OCI-M2 (cell line): ENCODE results near the gene MAPKAPK5.
"Not testable (repeated sequence)": the region's sequence is repeated elsewhere in the genome, so short reads cannot be mapped to it uniquely, and the experiment has no call there.

Experiments
- DNase-seq: peaks from one replicate; lab custom pipeline; 2025; ENCODE audit not compliant: unreplicated experiment; lab: John Stamatoyannopoulos, UW

MAPKAPK5 gene

DNA sequence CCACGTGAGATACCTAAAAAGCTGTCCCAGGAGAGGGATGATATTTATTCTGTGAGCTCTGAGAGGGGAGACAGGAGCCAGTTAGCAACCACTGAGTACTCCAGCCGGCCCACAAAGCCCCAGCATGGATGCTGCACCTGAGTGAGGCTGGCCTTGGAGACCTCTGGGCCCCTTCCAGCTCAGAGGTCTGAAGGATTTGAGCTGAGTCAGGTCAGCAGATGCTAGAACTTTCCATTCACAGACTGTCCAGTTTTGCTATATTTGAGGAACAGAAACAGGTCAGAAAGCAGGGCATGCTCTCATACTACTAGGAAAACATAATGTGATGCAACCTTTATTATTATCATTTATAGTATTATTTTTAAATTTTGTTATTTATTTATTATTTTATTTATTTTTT is 15.0 kb upstream of the MAPKAPK5 start:
- no peak for DNase-seq

DNA sequence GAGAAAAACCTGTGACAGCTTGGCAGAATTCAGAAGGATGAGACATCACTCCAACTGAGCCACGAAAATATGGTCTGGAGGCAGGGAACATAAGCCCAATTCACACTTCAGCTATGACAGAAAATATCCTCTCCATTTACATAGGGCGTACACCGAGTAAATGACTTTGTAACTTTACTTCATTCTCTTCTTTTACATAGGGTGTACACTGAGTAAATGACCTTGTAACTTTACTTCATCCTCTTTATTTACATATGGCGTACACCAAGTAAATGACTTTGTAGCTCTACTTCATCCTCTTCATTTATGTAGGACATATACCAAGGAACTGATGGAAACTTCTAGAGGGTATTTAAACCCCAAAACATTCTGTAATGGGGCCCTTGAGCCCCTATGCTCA is 14.1 kb upstream of the MAPKAPK5 start:
- no peak for DNase-seq

DNA sequence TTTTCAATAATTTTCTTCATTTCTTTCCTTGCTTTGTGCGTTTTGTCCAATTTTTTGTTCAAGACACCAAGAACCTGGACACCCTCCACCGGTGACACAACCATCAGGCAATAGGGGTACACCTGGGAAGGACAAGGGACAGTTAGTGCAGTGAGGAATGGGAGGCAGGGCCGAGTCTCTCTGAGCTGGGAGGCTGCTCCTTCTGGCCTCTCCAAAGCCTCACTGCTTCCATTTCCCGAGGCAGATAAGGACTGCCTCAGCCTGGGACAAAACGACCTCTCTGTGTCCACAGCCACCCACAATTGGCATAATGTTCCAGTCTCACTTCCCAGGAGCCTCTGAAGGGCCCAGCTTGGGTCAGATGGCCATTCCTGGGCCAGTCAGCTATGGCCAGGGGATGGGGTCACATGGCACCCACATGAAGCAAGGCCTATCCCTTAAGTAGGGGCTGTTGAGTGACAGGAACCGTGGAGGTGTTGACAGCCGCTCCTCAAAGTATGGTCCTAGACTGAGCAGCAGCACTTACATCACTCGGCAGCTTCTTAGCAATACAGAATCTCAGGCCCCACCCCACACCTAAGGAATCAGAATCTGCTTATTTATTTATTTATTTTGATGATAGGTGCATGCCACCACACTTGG is 13.6 kb upstream of the MAPKAPK5 start:
- no peak for DNase-seq

DNA sequence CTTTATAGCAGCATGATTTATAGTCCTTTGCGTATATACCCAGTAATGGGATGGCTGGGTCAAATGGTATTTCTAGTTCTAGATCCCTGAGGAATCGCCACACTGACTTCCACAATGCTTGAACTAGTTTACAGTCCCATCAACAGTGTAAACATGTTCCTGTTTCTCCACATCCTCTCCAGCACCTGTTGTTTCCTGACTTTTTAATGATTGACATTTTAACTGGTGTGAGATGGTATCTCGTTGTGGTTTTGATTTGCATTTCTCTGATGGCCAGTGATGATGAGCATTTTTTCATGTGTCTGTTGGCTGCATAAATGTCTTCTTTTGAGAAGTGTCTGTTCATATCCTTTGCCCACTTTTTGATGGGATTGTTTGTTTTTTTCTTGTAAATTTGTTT is 12.4 kb upstream of the MAPKAPK5 start:
- not testable (repeated sequence) for DNase-seq

DNA sequence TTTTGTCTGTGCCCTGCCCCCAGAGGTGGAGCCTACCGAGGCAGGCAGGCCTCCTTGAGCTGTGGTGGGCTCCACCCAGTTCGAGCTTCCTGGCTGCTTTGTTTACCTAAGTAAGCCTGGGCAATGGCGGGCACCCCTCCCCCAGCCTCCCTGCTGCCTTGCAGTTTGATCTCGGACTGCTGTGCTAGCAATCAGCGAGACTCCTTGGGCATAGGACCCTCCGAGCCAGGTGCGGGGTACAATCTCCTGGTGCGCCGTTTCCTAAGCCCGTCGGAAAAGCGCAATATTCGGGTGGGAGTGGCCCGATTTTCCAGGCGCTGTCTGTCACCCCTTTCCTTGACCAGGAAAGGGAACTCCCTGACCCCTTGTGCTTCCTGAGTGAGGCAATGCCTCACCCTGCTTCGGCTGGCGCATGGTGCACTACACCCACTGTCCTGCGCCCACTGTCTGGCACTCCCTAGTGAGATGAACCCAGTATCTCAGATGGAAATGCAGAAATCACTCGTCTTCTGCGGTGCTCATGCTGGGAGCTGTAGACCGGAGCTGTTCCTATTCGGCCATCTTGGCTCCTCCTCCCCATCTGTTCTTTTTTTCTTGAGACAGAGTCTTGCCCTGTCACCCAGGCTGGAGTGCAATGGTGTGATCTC is 7.2 kb upstream of the MAPKAPK5 start:
- DNase-seq = not testable (repeated sequence)

DNA sequence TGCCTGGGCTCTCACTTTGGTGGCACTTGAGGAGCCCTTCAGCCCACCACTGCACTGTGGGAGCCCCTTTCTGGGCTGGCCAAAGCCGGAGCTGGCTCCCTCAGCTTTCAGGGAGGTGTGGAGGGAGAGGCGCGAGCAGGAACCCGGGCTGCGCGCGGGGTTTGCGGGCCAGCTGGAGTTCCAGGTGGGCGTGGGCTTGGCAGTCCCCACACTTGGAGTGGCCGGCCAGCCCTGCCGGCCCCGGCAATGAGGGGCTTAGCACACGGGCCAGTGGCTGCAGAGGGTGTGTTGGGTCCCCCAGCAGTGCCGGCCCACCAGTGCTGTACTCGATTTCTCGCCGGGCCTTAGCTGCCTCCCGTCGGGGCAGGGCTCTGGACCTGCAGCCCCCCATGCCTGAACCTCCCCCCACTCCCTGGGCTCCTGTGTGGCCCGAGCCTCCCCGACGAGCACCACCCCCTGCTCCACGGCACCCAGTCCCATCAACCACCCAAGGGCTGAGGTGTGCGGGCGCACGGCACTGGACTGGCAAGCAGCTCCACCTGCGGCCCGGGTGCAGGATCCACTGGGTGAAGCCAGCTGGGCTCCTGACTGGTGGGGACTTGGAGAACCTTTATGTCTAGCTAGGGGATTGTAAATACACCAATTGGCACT is 6.4 kb upstream of the MAPKAPK5 start:
- not testable (repeated sequence) for DNase-seq

DNA sequence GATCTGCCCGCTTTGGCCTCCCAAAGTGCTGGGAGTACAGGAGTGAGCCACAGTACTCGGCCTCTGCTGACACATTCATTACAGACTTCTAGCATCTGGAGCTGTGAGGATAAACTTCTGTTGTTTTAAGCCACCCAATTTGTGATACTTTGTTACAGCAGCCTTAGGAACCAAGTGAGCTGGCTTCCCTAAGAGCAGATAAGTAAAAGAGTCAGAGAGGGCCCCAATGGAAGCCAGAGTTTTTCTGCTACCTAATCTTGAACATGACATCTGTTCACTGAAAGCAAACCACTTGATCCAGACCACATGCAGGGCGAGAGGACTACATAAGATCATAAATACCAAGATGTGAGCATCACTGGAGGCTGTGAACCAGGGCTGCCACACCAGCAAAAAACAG is 3.7 kb upstream of the MAPKAPK5 start:
- DNase-seq = no peak

DNA sequence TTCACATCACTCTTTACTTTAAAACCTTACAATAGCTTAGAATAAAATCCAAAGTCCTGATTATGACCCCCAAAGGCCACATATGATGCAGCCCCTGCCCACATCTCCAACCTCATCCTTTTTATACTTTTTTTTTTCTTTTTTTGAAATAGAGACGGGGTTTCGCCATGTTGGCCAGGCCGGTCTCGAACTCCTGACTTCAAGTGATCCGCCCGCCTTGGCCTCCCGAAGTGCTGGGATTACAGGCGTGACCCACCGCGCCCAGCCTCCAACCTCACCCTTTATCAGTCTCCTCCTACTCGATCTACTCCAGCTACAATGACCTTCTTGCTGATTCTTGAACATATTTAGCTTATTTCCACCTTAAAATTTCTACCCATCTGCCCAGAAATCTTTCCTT is 1.2 kb upstream of the MAPKAPK5 start:
- DNase-seq = no peak

DNA sequence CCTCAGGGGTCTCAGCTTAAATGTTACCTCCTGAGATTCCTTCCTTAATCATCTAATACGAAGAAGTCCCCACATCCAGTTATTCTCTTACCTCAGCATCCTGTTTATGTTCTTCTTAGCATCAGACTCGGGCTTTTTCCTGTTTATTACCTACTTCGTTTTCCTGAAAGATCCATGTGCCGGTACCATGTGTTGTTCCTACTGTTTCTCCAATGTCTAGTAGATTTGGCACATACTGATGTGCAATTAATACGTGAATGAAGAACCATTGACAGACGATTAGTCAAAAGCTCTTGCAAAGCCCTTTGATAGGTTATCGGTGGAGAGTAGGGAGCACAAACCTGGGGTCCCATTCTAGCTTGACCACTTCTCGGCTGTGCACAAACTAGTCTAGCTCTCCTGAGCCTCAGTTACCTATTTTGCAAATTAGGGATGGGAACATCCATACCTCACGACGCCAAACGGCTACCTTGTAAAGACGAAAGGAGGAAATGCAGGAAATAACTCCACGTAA is 735 bp upstream of the MAPKAPK5 start:
- DNase-seq = no peak

DNA sequence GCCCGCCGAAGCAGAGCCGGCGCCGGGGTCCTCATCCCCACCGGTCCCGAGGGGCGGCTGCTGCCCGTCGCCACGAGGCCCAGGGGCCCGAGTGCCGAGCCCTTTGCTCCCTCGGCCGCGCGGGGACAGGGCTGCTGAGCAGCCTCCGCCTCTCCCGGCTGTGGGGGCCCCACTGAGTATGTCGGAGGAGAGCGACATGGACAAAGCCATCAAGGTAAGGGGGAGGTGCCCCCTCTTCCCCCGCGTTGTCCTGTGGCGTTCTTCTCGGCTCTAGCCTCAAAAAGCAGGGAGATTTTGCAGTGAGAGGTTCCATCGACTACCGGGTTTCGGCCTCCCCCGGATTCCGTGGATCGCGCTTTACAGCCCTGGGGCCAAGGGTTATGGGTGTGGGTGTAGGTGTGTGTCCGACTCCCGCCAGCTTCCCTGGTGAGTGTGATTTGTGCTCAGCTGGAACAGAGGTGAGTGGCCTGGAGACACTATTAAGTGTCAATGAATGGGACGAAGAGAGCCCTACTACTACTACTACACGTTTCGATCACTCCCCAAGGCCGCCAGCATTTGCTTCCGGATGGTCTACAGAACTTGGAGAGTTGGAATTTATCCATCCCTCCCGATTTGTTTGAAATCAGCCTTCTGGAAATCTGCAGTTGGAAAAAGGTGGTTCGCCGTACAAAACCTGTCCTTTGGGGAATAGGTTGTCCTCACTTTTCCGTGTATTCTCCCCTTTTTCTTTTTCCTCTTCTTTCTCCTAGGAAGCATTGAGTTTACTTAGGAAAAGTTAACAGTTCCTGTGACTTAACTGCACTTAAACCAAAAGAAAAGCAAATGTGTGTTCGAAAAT is 748 bp downstream of the MAPKAPK5 start:
- no peak for DNase-seq

DNA sequence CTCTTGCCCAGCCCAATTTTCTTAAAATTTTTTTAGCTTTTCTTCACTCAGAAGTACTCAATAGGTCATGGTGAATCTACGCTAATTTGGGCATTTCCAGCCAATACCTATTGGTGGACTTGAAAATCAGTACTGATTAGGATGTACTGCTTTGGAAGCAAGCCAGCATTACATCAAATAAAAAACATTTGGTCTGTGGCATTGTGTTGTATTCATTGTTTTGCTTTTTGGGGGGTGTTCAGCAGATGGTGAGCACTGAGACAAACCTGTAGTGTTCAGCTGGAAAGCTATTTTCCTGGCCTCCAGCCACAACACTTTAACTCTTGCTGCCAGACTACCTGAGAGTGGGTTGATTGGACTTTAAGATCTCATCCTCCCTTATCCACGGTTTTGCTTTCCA is 4.0 kb downstream of the MAPKAPK5 start:
- DNase-seq = no peak

DNA sequence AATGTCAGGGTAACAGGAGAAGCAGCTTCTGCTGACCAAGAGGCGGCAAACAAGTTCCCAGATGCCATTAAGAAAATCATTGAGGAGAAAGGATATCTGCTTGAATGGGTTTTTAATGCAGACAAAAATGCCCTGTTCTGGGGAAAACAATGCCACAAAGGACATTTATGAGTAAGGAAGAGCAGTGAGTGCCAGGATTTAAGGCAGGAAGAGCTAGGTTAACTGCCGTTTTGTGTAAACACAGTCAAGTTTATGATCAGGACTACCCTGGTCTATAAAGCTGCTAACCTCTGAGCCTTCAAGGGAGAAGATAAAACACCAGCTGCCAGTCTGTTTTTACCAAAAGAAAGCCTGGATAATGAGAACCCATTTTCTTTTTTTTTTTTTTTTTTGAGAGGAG is 8.5 kb downstream of the MAPKAPK5 start:
- DNase-seq = no peak

DNA sequence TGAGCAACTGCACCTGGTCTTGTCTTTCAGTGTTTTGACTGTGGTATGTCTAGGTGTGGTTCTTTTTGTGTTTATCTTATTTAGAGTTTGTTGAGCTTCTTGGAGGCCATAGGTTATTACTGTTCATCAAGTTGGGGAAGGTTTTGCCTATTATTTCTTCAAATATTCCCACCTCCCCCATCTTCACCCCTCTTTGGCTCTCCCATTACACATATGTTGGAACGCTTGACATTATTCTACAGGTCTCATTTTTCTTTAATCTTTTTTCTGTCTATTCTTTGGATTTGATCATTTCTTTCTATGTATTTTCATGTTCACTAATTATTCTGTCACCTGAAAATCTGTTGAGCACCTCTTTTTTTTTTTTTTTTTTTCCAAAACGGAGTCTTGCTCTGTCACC is 16.2 kb downstream of the MAPKAPK5 start:
- DNase-seq = no peak

DNA sequence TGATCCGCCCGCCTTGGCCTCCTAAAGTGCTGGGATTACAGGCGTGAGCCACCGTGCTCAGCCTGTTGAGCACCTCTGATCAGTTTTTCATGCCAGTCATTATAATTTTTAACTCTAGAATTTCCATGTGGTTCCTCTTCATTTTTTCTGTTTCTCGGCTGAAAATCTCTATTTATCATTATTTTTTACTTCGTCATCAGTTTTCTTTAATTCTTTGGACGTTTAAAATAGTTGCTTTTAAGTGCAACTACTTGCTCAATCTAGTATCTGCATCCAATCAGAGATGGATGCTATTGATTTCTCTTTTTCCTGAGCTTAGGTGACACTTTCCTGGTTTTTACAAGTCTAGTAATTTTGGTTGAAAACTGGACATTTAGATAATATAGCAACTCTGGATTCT is 16.8 kb downstream of the MAPKAPK5 start:
- no peak for DNase-seq

DNA sequence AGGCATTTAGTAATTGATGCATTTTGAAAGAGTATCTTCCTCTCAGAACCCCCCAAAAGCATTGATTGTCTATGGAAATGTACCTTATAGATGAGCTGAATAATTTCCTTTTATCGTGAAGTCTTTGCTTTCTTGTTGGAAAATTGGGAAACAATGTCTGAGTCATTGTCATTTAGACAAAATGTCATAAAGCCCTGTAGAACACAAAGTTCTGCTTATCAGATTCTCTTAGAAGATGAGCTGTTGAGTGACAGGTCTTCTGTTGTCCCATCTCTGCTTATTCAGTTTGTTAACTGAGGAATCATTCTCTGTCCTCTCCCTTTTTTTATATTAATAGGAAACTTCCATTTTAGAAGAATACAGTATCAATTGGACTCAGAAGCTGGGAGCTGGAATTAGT is 22.9 kb downstream of the MAPKAPK5 start:
- DNase-seq = no peak

DNA sequence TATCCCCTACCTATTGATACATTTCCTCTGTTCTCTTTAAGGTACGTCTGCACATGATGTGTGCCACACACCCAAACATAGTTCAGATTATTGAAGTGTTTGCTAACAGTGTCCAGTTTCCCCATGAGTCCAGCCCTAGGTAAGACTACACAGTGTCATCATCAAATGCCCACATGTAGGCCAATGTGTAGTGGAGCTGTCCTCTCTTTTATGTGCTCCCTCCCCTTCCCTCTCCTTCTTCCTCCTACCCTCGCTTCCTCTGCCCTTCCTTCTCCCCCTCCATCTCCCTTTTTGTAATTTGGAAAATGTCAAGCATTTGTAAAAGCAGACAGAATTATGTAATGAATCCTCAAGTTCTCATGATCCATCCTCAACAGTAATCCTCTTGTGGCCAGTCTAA is 25.5 kb downstream of the MAPKAPK5 start:
- DNase-seq = no peak

DNA sequence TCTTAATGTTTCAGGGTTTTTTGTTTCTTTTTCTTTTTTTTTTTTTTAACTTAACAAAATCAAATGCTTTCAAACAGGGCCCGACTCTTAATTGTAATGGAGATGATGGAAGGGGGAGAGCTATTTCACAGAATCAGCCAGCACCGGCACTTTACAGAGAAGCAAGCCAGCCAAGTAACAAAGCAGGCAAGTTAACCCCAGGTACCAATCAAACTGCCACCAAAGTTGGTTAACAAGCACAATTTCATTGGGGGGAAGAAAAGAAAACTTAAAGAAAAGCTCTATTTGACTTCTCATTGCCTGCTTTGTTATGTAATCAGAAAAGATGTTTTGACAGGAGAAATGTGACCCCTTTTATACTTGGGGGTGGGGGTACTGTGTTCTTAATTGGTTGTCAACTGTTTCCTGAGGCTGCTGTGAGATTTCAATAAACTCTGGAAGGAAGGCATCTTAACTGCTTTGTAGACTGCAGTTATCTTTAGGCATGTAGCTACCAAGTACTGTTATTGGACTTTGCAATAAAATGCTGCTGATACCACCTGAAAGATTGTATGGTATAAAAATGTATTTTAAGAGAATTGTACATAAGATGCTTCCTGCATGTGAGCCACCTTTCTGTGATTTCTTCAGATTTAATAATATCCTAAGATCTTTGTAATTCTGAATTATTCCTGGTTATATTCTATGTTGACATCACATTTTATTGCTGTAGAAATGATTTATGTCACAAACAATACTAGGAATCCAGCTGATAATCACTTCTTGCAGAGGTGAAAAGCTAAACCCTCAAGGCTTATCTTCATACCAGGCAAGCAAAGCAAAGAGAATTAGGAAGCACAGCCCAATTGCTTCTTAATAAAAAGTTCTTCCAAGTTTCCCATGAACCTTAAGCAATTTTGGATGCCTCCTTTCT is 26.9 kb downstream of the MAPKAPK5 start:
- DNase-seq = no peak

DNA sequence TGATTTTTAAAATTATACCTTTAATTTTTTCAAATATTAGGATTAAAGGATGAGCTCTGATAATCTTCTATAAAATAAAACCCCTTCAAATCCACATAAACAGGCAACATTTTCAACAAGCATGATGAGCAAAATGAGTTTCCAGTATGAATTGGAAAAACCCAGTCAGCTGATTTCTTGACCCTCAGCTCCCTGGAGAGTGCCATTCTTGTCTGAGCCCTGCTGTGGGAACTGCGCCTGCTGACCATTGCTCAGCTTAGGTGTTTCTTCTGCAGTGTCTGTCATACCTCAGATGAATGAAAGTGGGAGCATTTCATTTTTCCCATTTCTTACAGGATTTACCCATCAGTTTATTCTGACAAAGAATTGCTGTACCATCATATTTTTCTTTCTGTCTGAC is 27.6 kb downstream of the MAPKAPK5 start:
- DNase-seq = no peak

DNA sequence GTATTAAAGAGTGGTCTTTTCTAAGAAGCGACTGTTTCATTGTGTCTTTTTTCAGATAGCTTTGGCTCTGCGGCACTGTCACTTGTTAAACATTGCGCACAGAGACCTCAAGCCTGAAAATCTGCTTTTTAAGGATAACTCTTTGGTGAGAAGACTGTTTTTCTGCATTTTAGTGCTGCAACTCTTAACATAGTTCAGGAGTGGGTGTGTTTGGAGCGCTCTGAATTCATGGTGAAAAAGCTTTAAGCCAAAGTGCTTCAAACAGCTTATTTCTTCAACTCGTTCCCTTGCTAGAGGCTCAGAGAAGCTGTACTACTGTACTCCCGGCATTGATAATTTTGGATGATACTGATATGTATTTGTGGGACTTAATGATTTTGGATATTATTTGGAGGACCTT is 28.2 kb downstream of the MAPKAPK5 start:
- DNase-seq = no peak

DNA sequence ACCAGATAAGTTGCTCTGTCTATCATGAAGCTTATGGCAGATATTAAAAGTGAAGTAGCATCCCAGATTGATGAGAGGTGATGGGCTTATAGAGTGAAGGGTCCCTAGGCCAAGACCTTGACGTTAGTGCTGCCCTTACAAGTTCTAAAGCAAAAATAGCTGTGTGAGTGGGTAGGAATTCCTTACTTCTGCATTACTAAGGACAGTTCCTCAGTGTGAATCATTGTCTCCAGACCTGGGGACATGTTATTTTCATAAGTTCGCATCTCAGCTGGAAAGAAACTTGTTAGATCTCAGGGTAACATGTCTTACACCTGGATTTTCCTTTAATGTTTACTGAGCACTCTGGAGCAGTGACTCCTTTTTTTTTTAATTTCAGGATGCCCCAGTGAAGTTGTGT is 28.7 kb downstream of the MAPKAPK5 start:
- no peak for DNase-seq
